Measurements from ENCODE around the gene SLC26A2.
"Not testable (repeated sequence)": the region's sequence is repeated elsewhere in the genome, so short reads cannot be mapped to it uniquely, and the experiment has no call there.

The SLC26A2 gene

DNA sequence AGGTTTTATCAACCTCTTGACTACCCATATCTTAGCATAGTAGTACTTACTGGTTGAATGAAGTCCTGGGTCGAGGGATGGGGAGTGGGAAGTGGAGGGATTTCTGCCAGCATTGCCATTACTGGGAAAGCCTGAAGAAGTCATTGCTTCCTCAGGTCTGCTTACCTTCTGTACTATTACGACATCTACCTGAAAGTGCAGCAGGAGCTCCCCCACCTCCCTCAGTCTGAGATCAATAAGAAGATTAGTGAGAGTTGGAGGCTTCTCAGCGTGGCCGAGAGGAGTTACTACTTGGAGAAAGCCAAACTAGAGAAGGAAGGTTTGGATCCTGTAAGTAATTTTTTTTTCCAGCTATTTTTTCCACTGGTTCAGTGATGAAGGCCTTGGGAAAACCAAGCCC is 45.8 kb downstream of the SLC26A2 start:
- no peak for DNase-seq

DNA sequence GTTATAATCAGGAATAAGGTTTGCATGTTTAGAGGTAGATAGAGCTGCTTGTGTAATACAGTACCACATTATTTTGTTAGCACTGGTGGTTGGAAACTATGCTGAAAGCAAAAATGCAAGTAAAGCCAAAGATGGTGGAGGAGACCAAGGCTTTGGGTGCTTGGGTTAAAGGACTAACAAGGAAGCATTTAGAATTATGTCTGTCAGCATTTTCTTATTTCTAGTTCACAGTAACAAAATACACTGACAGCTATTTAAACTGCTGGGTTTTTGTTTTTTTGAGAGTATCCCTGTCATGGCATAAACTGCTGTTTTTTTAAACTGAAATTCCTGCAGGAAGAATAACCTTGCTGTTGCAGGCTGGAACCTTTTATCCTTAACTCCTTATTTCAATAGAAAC is 46.5 kb downstream of the SLC26A2 start:
- DNase-seq, result no peak

DNA sequence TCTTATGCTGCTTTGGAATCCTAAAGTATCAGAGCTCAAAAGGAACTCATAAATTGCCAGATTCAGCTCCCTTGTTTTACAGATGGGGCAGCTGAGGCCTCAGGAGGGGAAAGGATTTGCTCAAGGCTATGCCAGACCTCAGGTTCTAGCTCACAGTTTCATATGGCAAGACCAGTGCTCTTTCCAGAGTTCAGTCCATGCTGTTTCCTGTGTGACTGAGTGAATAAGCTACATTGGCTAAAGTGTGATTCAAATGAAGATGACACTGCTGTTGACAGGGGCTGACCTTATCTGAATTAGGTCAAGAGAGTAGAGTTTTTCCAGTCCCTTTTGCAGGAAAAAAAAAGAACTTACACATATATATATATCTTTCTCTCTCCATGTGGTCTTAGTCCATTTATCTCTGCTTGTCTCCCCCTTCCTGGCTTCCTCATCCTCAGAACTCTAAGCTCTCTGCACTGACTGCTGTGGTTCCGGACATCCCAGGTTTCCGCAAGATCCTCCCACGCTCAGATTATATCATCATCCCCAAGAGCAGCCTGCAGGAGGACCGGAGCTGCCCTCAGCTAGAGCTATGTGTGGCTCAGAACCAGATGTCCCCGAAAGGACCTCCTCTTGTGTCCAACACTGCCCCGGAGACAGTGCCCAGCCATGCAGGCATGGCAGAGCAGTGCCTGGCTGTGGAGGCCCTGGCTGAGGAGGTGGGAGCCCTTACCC is 49.3 kb downstream of the SLC26A2 start:
- no peak for DNase-seq

DNA sequence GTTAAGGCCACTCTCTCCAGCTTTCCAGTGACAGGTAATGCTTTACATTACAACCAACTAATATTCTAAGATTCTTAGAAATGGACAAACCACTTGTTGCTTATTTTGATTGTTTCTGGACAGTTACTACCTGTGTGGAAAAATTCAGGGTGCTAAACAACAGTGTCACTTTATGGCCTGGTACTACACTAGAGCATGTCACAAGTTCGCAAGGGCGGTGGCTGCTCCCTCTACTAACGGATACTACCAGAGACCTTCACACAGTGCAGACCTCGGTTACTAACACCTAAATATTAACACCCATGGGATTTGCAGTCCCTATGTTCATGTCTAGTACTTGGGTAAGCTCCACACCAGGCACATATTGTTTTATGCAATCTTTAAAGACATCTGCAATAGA is 53.4 kb downstream of the SLC26A2 start:
- DNase-seq, result no peak

DNA sequence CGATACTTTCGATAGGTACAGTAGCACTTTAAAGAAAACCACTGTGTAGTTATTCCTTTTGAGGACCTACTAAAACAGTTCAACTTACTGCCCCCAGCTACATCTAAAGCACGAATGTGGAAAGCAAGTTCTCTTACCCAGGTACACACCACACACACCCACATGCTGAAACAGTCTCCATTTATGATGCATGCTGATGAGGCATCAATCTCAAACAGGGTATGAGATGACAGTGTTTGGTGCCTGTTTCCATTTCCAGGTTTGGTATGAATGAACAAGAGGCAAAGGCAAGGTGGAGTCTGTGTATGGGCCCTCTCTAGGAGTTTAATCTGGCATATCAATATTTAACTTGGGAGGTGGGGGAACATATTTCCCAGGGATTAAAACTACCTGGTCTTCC is 53.9 kb downstream of the SLC26A2 start:
- DNase-seq, result no peak

DNA sequence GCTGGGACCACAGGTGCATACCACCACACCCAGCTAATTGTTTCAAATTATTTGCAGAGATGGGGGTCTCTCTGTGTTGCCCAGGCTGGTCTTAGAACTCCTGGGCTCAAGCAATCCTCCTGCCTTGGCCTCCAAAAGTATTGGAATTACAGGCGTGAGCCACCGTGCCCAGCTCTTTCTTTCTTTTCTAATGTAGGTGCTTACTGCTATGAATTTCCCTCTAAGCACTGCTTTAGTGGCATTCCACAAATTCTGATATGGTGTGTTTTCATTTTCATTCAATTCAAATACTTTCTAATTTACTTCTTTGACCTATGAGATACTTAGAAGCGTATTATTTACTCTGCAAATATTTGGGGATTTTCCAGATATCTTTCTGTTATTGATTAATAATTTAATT is 54.9 kb downstream of the SLC26A2 start:
- no peak for DNase-seq

DNA sequence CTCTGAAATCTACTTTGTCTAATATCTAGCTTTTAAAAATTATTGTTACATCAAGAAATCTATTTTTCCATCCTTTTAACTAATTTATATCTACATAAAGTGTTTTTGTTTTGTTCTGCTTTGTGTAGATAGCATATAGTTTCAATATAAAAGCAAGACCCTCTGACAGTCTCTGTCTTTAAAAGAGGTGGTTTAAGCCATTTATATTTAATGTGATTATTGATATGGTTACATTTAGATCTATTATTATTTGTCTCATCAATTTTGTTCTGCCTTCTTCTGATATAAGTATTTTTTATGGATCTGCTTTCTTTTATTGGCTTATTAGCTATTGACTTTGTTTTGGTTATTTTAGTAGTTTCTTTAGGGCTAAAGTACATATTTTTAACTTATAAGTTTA is 56.0 kb downstream of the SLC26A2 start:
- no peak for DNase-seq

DNA sequence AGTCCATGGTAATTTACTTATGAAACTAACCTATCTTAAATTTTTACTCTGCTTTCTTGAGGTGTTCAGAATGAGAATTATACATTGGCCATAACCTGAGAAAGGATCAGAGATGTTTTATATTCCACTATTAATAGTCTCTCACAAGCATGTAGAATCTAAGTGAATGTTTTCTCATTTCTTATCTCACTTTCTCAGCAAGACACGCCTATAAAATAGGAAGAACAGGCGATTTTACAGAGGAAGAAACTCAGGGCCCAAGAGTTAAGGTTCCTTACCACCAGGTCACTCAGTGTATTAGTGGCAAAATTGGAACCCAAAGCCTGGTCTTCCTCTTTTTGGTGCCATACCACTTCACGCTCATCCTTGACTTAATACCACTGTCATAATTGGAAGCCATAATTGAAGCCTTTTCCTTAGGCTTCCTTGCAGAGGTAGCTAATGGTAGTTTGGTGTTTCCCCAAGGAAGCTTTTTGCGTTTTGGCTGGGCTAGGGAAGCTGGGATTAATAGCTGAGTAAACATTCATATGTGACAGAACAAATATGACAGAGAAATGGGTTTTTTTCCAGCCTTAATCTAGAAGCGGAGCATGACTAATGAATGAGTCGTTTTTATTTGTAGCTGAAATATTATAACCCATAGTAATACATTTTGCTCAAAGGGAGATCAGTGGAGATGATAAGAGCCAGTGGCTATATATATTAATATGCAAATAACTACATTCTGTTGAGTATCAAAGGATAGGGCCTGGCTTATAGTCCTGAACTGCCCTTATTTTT is 56.9 kb downstream of the SLC26A2 start:
- DNase-seq, result no peak

DNA sequence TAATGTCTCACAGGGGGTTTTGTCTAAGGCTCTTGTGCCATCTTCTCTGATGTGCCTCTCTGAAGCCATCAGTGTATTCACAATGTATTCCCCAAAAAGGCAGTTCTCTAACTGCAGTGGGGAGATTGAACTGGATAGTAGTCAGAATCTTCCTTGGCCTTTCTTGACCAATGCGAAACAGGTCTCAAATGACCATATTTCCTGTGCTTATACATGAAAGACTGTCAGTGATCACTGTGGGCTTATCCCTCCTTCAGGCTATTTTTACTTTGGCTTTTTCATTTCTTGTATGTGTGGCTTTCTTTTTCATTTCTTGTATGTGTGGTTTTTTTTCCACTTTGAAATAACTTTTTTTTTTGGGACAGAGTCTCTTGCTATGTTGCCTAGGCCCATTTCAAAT is 59.7 kb downstream of the SLC26A2 start:
- no peak for DNase-seq

DNA sequence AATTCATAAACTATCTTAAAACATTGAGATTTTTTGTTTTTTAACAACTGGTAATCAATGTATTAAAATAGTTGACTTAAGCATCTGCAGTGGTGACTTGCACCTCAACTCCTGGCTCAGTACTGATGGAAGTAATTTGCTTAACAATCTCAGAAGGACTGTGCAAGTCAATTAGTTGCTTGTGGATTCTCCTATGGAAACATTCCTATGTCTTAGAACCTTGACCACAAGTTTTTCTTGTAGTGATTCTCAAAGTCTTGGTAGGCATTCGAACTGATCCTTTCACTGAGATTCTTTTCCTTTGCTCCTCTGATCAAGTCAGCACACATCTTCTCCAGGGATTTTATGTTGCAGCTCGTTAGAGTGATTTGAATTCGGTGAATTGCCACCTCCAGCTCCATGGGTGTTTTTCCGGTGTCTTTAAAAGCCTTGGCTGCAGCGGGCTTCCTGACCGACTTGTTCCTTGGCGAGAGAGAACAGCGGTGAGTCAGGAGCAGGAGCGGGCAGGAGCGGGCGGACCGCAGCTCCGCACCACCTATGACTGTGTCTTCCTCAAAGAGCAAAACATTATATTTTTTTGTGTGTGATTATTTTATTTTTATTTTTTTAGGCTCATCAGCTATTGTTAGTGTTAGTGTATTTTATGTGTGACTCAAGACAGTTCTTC is 61.1 kb downstream of the SLC26A2 start:
- no peak for DNase-seq

DNA sequence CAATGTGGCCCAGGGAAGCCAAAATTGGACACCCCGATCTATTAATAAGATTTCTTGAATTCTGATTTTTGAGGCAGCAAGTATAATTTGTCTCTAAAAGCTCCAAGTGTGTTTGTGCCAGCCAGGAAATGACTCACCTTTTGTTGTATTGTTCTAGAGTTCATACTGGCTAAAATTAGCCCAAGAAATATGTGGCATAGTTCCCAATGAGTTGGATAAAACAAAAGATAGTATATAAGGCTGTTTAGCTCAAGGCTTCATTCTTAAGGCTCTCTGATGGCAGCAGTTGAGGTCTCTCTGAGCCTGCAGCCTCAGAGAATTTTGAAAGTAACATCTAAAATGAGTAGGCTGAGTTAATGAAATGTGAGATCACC is 61.6 kb downstream of the SLC26A2 start:
- DNase-seq, result no peak

DNA sequence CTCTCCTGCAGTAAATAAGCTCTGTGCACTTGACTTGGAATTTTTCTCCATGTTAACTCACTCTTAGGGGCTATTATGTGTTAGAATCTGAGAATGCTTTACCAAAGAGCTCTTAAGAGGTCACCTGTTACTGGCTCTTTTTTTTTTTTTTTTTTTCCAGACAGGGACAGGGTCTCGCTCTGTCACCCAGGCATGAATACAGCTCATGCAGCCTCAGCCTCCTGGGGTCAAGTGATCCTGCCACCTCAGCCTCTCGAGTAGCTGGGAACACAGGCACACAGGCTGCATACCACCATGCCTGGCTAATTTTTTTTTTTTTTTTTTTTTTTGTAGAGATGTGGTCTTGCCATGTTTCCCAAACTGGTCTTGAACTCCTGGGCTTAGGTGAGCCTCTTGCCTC is 62.1 kb downstream of the SLC26A2 start:
- DNase-seq, result no peak

DNA sequence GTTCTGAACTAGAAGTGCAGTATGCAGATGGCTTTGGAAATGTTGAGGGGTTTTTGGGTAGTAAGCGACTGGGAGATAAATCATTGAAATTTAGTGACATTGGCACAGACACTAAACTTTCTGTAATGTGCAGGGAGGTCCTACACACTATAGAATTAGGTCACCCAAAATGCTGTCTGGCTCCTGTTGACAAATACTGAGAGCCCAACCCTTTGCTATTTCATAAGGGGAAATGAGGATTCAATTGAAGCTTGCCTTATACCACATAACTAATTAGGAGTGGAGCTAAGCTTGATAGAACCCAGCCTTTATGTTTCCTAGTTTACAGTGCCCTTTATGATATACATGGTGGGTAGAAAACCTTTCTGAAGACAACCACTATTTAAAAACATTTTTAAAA is 62.6 kb downstream of the SLC26A2 start:
- no peak for DNase-seq

DNA sequence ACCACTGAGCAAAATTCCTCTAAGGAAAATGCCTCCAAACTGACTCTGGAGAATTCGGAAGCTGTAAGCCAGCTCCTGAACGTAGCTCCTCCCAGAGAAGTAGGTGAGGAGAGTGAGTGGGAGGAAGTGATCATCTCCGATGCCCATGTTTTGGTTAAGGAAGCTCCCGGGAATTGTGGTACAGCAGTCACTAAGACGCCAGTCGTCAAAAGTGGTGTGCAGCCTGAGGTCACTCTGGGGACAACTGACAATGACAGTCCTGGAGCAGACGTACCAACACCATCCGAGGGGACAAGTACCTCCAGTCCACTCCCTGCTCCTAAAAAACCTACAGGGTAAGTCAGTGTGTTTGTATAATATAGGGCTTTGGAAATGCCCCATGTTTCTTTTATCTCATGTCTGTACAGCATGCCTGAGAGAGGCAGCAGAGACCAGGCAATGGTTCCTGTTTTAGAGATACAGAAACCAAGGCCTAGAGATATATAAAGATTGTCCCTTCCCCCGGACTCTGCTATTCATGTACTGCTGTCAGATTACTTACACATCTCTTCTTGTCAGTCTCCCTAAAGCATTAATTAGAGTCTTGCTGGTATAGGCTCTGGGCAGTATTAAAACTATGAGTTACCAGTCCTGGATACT is 63.9 kb downstream of the SLC26A2 start:
- DNase-seq, result no peak

DNA sequence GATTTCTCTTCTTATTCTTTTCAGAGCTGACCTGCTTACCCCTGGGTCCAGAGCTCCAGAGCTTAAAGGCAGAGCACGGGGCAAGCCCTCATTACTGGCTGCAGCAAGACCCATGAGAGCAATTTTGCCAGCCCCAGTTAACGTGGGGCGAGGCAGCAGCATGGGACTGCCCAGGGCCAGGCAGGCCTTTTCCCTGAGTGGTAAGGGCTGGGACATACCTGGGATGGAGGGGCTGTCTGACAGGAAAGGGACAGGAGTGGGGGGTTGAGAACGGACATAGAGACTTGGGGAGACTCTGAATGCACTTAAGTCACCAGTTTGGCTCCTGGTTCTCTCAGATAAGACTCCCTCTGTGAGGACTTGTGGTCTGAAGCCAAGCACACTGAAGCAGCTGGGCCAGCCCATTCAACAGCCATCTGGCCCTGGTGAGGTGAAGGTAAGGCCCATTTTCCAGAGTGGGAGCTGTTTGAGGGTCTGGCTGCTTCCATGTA is 66.2 kb downstream of the SLC26A2 start:
- no peak for DNase-seq

DNA sequence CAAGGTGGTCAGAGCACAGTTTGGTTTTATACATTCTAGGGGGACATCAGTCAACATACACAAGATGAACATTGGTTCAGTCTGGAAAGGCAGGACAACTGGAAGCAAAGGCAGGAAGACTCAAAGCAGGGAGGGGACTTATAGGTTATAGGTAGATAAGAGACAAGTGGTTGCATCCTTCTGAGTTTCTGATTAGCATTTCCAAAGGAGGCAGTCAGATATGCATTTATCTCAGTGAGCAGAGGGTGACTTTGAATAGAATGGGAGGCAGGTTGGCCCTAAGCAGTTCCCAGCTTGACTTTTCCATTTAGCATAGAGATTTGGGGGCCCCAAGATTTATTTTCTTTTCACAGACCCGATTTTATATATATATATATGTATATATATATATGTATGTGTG is 67.5 kb downstream of the SLC26A2 start:
- DNase-seq, result not testable (repeated sequence)

DNA sequence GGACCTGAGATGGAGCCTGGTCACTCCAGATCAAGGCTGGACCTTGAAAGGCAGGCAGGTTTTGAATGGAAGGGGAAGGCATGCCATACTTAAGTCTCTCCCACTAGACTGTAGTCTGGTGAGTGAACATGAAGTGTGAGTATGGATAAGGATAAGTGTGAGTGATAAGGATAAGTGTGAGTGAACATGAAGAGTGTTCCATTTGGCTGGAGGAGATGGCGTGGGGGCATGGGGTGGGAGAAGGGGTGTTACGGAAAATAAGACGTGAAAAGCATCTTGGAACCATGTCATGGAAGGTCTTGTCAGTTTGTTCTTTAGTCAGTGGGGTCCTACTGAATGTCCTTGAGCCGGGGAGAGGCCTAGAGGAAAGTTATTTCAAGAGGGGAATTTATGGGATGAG is 72.8 kb downstream of the SLC26A2 start:
- DNase-seq, result no peak

DNA sequence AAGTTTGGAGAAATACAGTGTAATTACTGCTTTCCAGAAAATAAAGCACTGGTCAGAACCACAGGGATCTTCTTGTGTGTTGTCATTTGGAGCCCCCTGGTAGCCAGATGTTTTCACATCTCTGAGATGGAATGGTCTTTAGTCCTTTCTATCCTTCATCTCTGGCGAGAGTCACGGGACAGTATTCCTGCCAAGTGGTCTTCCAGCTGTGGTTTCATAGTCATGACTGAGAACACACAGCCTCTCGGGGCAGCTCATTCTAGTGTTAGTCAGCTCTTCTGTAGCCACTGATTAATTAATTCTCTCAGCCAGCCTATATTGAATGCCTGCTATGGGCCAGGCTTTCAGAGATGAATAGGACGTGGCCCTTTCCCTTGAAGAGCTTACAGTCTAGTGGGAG is 74.1 kb downstream of the SLC26A2 start:
- no peak for DNase-seq

DNA sequence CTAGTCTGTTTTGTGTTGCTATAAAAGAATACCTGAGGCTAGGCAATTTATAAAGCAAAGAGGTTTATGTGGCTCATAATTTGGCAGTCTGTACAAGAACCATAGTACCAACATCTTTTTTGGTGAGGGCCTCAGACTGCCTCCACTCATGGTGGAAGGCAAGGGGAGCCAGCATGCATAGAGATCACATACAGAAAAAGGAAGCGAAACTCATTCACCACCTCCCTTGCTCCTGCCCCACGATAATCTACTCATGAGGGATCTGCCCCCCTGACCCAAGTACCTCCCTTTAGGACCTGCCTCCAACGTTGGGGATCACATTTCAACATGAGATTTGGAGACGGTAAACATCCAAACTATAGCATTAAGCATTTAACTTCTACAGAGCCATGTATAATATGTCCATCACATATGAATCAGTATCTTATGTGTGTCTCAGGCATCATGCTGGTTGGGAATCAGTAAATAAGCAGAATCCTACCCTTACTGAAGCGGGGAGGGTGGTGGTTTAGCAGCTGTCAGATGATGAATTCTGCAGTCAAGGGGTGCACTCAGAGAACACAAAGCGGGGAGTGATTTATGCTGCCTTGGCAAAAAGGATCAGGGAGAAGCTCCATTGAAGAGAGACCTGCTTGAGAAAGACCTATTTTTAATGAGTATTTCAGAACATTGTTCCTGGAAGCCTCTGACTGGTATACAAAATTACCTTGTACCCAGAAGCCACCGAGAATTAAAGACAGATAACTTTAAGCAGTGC is 74.8 kb downstream of the SLC26A2 start:
- no peak for DNase-seq

DNA sequence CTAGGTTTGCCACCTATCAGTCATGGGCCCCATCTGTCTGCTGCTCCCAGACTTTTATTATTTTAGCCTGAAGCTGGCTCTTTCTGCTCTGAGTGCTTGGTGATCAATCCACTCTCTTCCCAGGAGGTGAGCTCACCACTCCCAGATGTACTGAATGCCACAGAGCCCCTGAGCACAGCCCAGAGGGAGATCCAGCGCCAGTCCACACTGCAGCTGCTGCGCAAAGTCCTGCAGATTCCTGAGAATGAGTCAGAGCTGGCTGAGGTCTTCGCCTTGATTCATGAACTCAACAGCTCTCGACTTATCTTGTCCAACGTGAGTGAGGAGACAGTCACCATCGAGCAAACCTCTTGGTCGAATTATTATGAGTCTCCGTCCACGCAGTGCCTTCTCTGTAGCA is 76.0 kb downstream of the SLC26A2 start:
- no peak for DNase-seq
